K562 (cell line): Measurements from ENCODE around the gene TBX10. TPM values are rescaled to one million over a fixed set of nuclear protein-coding genes. Genes with fewer than 3 reads are reported as not detected.

Experiments
- E2F4 ChIP-seq: sonication (generic); formaldehyde crosslinking; IDR thresholded peaks from 2 replicates; pipeline ENCODE4 v1.8.0; 2022; ENCODE audit warnings: mild to moderate bottlenecking, low read depth, missing genetic modification reagents
- NCOA6 ChIP-seq: fragments of 450-650 bp; IDR thresholded peaks from 2 replicates; pipeline ENCODE4 v1.6.1; 2017; ENCODE audit warnings: mild to moderate bottlenecking
- PHF20 ChIP-seq: fragments of 450-650 bp; IDR thresholded peaks from 2 replicates; pipeline ENCODE4 v1.6.1; 2018; ENCODE audit not compliant: partially characterized antibody
- RB1 ChIP-seq: fragments of 450-650 bp; IDR thresholded peaks from 2 replicates; pipeline ENCODE4 v1.6.1; 2017; ENCODE audit warnings: low read depth, mild to moderate bottlenecking
- ZBTB7A ChIP-seq: IDR thresholded peaks from 2 replicates; pipeline ENCODE4 v1.6.1; 2011; ENCODE audit warnings: low read depth, mild to moderate bottlenecking, low read length, moderate library complexity, borderline replicate concordance; ENCODE audit not compliant: control insufficient read depth
- ZNF318 ChIP-seq, 2 experiments: fragments of 450-650 bp; IDR thresholded peaks; 2 replicates each; pipeline ENCODE4 v1.6.1; 2016; ENCODE audit warnings: mild to moderate bottlenecking in 2 of 2, borderline replicate concordance in 1 of 2, low read depth in 1 of 2, moderate library complexity in 1 of 2
- ZNF561 ChIP-seq: fragments of 450-650 bp; formaldehyde crosslinking; conservative IDR thresholded peaks from 2 replicates; pipeline ENCODE4 v1.4.0; 2020; ENCODE audit warnings: mild to moderate bottlenecking, moderate library complexity
- ZNF584 ChIP-seq: fragments of 200-800 bp; sonication (Bioruptor generic); IDR thresholded peaks from 2 replicates; pipeline ENCODE4 v1.6.1; 2016; ENCODE audit warnings: low read depth, mild to moderate bottlenecking, missing genetic modification characterization, missing compliant biosample characterization
- polyA plus RNA-seq, 8 experiments: library from polyadenylated mRNA; depleted of rRNA in 4 of 8; stranded (reverse) in 5 of 8; unstranded in 3 of 8; fragments of >200 nt; fragmentation: Nextera tagmentation in 2 of 8; fragmentation: Illumina TruSeq in 1 of 8; extraction: Ambion mirVana in 2 of 8; extraction: Trizol in 1 of 8; gene quantifications; 2 replicates each; pipeline versions ENCODE4 v1.2.1 to v1.2.3, GENCODE V29; 2011 to 2014; ENCODE audit warnings: inconsistent platforms in 1 of 8, missing spikeins in 1 of 8
- total RNA-seq, 7 experiments: library from RNA; depleted of rRNA in 6 of 7; stranded (reverse); fragments of >200 nt in 6 of 7; fragmentation: Illumina TruSeq in 2 of 7; extraction: Trizol in 2 of 7; gene quantifications; 2 replicates each; pipeline versions ENCODE4 v1.2.1 to v1.2.3, GENCODE V29; 2011 to 2021; ENCODE audit warnings: low replicate concordance in 1 of 7
- TF ChIP-seq, protein P1 (sequence below): sonication (generic); formaldehyde crosslinking; IDR thresholded peaks from 2 replicates; pipeline ENCODE4 v1.9.0; 2022; ENCODE audit warnings: mild to moderate bottlenecking, missing genetic modification reagents

Gene TBX10
- total and polyA plus RNA-seq, 9 of the 15 experiments (the other 6 are each of a cell fraction or from before 2014, with no cell fraction given) = not detected

DNA sequence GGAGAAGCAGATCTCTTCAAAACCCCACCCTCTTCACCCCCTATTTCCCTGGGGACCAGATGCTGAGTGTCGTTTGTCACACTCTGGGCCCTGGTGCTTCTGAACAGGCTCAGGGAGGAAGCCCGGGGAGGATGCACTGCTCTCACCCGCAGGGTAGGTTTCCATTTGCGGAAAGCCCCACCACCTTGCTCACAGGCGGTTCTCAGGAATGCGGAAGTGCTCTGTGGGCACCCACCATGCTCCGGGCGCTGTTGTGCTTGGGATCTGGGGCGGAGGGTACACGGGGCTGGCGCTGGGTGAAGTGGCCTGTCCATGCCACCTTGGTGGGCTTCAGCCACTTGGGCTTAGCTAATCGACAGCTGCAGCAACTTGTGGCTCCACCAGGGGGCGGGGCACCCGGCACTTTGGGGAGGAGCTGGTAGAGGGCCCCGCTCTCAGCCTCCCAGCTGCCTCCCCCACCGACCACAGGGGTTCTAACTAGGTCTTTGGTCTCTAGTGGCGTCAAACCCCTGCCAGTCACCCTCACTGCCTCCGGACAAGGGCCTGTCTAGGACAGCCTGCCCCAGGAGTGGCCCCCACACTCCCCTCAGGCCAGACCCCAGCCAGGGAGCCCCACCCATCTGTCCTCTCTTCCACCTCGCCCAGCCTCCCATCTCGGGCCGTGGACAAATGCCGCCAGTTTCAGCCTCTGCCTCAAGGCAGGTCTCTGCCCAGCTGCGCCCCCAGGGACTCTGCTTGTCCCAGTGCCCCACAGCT is 25.4 kb downstream of the TBX10 start (continued):
- TF ChIP-seq ZNF318 (IDR thresholded peaks at IDR 0.05; ENCODE audit: borderline replicate concordance in 1 of 2, low read depth in 1 of 2) (no peak), PHF20 (peak; percentile 39), NCOA6 (no peak), ZBTB7A (peak; percentile 56; the same call in 1 of the 2 replicates), ZNF584 (CRISPR knock-in tag) (no peak), ZNF561 (no peak), RB1 (peak; percentile 64), E2F4 (CRISPR knock-in tag) (no peak)
- TF ChIP-seq, protein P1, sequence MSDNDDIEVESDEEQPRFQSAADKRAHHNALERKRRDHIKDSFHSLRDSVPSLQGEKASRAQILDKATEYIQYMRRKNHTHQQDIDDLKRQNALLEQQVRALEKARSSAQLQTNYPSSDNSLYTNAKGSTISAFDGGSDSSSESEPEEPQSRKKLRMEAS = 0 out of 2 replicates have a peak, but pooled peaks have one; percentile 35
